NCI-H748 treated with DMSO at 0.1 percent for 48 hours (cell line): ENCODE measurements around the gene SLX9.
"Not testable (repeated sequence)": the region's sequence is repeated elsewhere in the genome, so short reads cannot be mapped to it uniquely, and the experiment has no call there.

Experiments
- DNase-seq: peaks from one replicate; lab custom pipeline; 2025; lab: John Stamatoyannopoulos, UW

SLX9 gene

GRCh38 chr21:44916965-44917364, 22.9 kb upstream of the SLX9 start:
- DNase-seq: no peak

- DNase-seq: no peak
These were observed 22.3 kb upstream of the SLX9 start for GRCh38 chr21:44917446-44918106.

GRCh38 chr21:44918107-44918470, 21.7 kb upstream of the SLX9 start:
- no peak for DNase-seq

GRCh38 chr21:44918581-44919033, 21.2 kb upstream of the SLX9 start:
- DNase-seq: no peak

GRCh38 chr21:44919111-44919912, 20.5 kb upstream of the SLX9 start:
- no peak for DNase-seq

- DNase-seq: no peak
These were observed 19.7 kb upstream of the SLX9 start for GRCh38 chr21:44919913-44920693.

GRCh38 chr21:44920694-44921604, 18.9 kb upstream of the SLX9 start, which contains the start of gene ITGB2:
Gene ITGB2 (minus strand): TSS chr21:44920899. CDS start chr21:44910782, 10,117 bp downstream.
- no peak for DNase-seq

- no peak for DNase-seq
These were observed 17.9 kb upstream of the SLX9 start for GRCh38 chr21:44921928-44922327.

GRCh38 chr21:44923480-44924084, 16.2 kb upstream of the SLX9 start:
- DNase-seq: no peak

GRCh38 chr21:44924606-44925377, 15.0 kb upstream of the SLX9 start:
- no peak for DNase-seq

- no peak for DNase-seq
These were observed 14.5 kb upstream of the SLX9 start for GRCh38 chr21:44925378-44925755.

GRCh38 chr21:44926331-44927101, 13.3 kb upstream of the SLX9 start:
- no peak for DNase-seq

GRCh38 chr21:44927259-44927586, 12.6 kb upstream of the SLX9 start:
- DNase-seq: no peak

- no peak for DNase-seq
These were observed 12.0 kb upstream of the SLX9 start for GRCh38 chr21:44927587-44928461.

- not testable (repeated sequence) for DNase-seq
These were observed 11.2 kb upstream of the SLX9 start for GRCh38 chr21:44928500-44929241.

GRCh38 chr21:44929242-44929798, 10.5 kb upstream of the SLX9 start:
- DNase-seq: no peak

GRCh38 chr21:44929799-44930542, 9.9 kb upstream of the SLX9 start:
- DNase-seq: no peak
